Calu3 (cell line): ENCODE data around the gene SLC24A3. TPM values are rescaled to one million over a fixed set of nuclear protein-coding genes. Genes with fewer than 3 reads are reported as not detected.

ENCODE experiments used
- BruUV-seq: library from RNA; stranded (reverse); fragments of 400-500 nt; replicated peaks from 2 replicates; lab custom pipeline; 2021; lab: Mats Ljungman, UMichigan
- CTCF ChIA-PET: fragments of 300-600 bp; sonication (Branson Sonifier 250); formaldehyde crosslinking; loops from one replicate; lab custom pipeline; 2022; ENCODE audit warnings: antibody characterized with exemption; lab: Charles Lee
- DNase-seq: peaks from one replicate; pipeline ENCODE4 v3.0.0; 2022
- H3K27ac Mint-ChIP-seq: one replicate; pipeline ENCODE4 v1.8.0; 2022; ENCODE audit warnings: mixed read lengths; ENCODE audit not compliant: unreplicated experiment
- H3K27me3 Mint-ChIP-seq: one replicate; pipeline ENCODE4 v1.8.0; 2022; ENCODE audit warnings: mixed read lengths; ENCODE audit not compliant: unreplicated experiment
- H3K36me3 Mint-ChIP-seq: one replicate; pipeline ENCODE4 v1.8.0; 2022; ENCODE audit warnings: mild to moderate bottlenecking, moderate library complexity, mixed read lengths; ENCODE audit not compliant: insufficient read depth, unreplicated experiment
- H3K4me1 Mint-ChIP-seq: one replicate; pipeline ENCODE4 v1.8.0; 2022; ENCODE audit warnings: mild to moderate bottlenecking, low read depth, mixed read lengths; ENCODE audit not compliant: unreplicated experiment
- H3K4me3 Mint-ChIP-seq: one replicate; pipeline ENCODE4 v1.8.0; 2022; ENCODE audit warnings: mild to moderate bottlenecking, low read depth, moderate library complexity, mixed read lengths; ENCODE audit not compliant: unreplicated experiment
- H3K9me3 Mint-ChIP-seq: one replicate; pipeline ENCODE4 v1.8.0; 2022; ENCODE audit warnings: low read depth, mixed read lengths; ENCODE audit not compliant: unreplicated experiment
- CTCF ChIP-seq: fragments of 200-600 bp; IDR thresholded peaks from one replicate; pipeline ENCODE4 v1.8.0; 2022; ENCODE audit warnings: antibody characterized with exemption; ENCODE audit not compliant: unreplicated experiment
- intact Hi-C: fragments of 100-400 bp; cut with micrococcal nuclease; formaldehyde crosslinking; loops from one replicate; pipeline ENCODE4 v1.10.0; 2022; ENCODE audit not compliant: unreplicated experiment
- total RNA-seq: library from RNA; stranded (reverse); gene quantifications from 2 replicates; pipeline ENCODE4 v1.2.3, GENCODE V29; 2022

Gene SLC24A3
- total RNA-seq, 1 experiment from 2014 or later, result not detected

- no peaks in the 10 kb centered on the region for H3K9me3 Mint-ChIP-seq
- CTCF ChIA-PET, result no interaction called here
- intact Hi-C loops, result no loop called here
- no TSS peak for BruUV-seq
- no peak for TF ChIP-seq CTCF
- no peak overlapping the region for H3K4me3 Mint-ChIP-seq
- no peak for DNase-seq
- no peak overlapping the region for H3K27ac Mint-ChIP-seq
- no peaks in the 10 kb centered on the region for H3K4me1 Mint-ChIP-seq
- H3K27me3 Mint-ChIP-seq, result no peaks in the 10 kb centered on the region
- no peaks in the 10 kb centered on the region for H3K36me3 Mint-ChIP-seq
Measured at GRCh38 chr20:19552221-19553180, 340.1 kb downstream of the SLC24A3 start.

GRCh38 chr20:19554666-19555065 lies 342.2 kb downstream of the SLC24A3 start:
- Mint-ChIP-seq H3K4me1 (no peaks in the 10 kb centered on the region), H3K9me3 (no peaks in the 10 kb centered on the region), H3K4me3 (no peak overlapping the region), H3K27me3 (no peaks in the 10 kb centered on the region), H3K27ac (no peak overlapping the region), H3K36me3 (no peaks in the 10 kb centered on the region)
- CTCF ChIA-PET, result no interaction called here
- DNase-seq, result no peak
- no TSS peak for BruUV-seq
- intact Hi-C loops, result no loop called here
- no peak for TF ChIP-seq CTCF

- Mint-ChIP-seq H3K27me3 (no peaks in the 10 kb centered on the region), H3K36me3 (no peaks in the 10 kb centered on the region), H3K9me3 (no peaks in the 10 kb centered on the region), H3K27ac (no peak overlapping the region), H3K4me3 (no peak overlapping the region), H3K4me1 (no peaks in the 10 kb centered on the region)
- DNase-seq, result no peak
- intact Hi-C loops, result no loop called here
- CTCF ChIA-PET, result no interaction called here
- BruUV-seq, result no TSS peak
- no peak for TF ChIP-seq CTCF
Measured at GRCh38 chr20:19555726-19556125, 343.3 kb downstream of the SLC24A3 start.

GRCh38 chr20:19557291-19557690 lies 344.8 kb downstream of the SLC24A3 start:
- CTCF ChIA-PET, result no interaction called here
- Mint-ChIP-seq H3K9me3 (no peaks in the 10 kb centered on the region), H3K27me3 (no peaks in the 10 kb centered on the region), H3K4me3 (no peak overlapping the region), H3K36me3 (no peaks in the 10 kb centered on the region), H3K4me1 (no peaks in the 10 kb centered on the region), H3K27ac (no peak overlapping the region)
- intact Hi-C loops, result no loop called here
- TF ChIP-seq CTCF, result no peak
- no TSS peak for BruUV-seq
- no peak for DNase-seq
